ENCODE data around the gene NIF3L1. TPM values are rescaled to one million over a fixed set of nuclear protein-coding genes. Genes with fewer than 3 reads are reported as not detected.

The NIF3L1 gene
- total and polyA plus RNA-seq, 2 of the 13 experiments (the other 11 are each of a cell fraction or from before 2014, with no cell fraction given), result 67.9 to 75.2 TPM

DNA sequence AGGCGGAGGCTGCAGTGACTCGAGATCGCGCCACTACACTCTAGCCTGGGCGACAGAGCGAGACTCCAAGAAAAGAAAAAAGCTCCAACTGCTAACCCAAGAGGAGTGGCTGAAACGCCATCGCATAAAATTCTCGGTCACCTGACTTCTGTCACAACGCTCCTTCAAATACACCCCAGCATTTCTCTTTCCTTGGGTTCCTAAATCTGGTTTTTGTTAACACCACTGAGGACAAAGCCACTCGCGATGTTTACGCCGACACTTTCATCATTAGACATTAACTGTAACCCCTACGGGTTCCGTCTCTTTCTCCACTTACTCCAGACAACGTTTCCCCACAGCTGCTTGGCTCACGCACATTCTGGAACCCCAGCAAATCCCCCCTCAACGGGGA is 25.4 kb upstream of the NIF3L1 start:
- H3K4me3 ChIP-seq (replicated peaks in 1 of 3; ENCODE audit: insufficient read depth in 1 of 3, low read depth in 2 of 3, low read length in 3 of 3), result peak overlapping the region; percentile 91 to 99 (median 97)
- peaks cover 1 to 24% of the 10 kb centered on the region in 2 experiments; a peak in 4 of 5 replicates for H3K36me3 ChIP-seq (replicated peaks in 1 of 2; ENCODE audit: control insufficient read depth in 1 of 2, insufficient read depth in 2 of 2, low read length in 2 of 2)
- no peaks in the 10 kb centered on the region; a peak in 1 of 5 replicates for H3K27me3 ChIP-seq (ENCODE audit: control insufficient read depth in 1 of 2, insufficient read depth in 2 of 2, low read length in 2 of 2)
- in situ Hi-C loops (cut with HindIII; ENCODE audit: extremely low pct_ligation_motif_present, low pct_unique_long_range_greater_than_20kb) (no loop called here), intact Hi-C loops (cut with micrococcal nuclease; ENCODE audit: unreplicated experiment) (loop anchor here (1.0 to 5.0 kb wide), 4 partner anchors 26 to 107 kb away; partner anchors contain the start of genes NIF3L1 and PPIL3)
- H2AFZ ChIP-seq (ENCODE audit: low read length), result no peak overlapping the region
- no peaks in the 10 kb centered on the region for H3K9me3 ChIP-seq (ENCODE audit: low read length)
- FAIRE-seq (no peak), DNase-seq (ENCODE audit: low spot score) (no peak), ATAC-seq (no peak)
- ChIA-PET POLR2A (interaction anchor here (0.7 to 3.0 kb wide), 44 partner anchors 9 to 917 kb away, joined by 3 to 80 read pairs (median 7); partner anchors contain the start of genes ALS2, AOX1, BZW1 and CASP10), CTCF (ENCODE audit: low intra/inter-chr PET ratio, low total read pairs) (no interaction called here)
- peaks cover 57% of the 10 kb centered on the region for H3K79me2 ChIP-seq (ENCODE audit: insufficient read depth, low read length)
- H4K20me1 ChIP-seq (ENCODE audit: insufficient read depth, low read length), result peaks cover 48% of the 10 kb centered on the region
- peak overlapping the region; percentile 83 for H3K4me2 ChIP-seq (ENCODE audit: low read depth, low read length)
- H3K9ac ChIP-seq (ENCODE audit: insufficient read depth, low read depth, low read length), result peak overlapping the region; percentile 100
- H3K27ac ChIP-seq (ENCODE audit: extremely low read length, insufficient read depth, low read length), result peak overlapping the region; percentile 98
- peaks cover 61% of the 10 kb centered on the region for H3K4me1 ChIP-seq (ENCODE audit: insufficient read depth, low read length)
- WGBS (ENCODE audit: low lambda C conversion rate), result 1% methylated on average over 19 of the region's 19 CpGs
- no TSS peak for BruUV-seq (replicated peaks)
- peak; percentile 88; the same call in 1 of the 2 replicates for TF ChIP-seq ZNF530 (CRISPR knock-in tag; IDR thresholded peaks at IDR 0.05; ENCODE audit: low read depth)
- TF ChIP-seq PHB2 (IDR thresholded peaks at IDR 0.05; ENCODE audit: partially characterized antibody), result no peak
- no peak for TF ChIP-seq ZNF512 (CRISPR knock-in tag; IDR thresholded peaks at IDR 0.05)
- 0 out of 2 replicates have a peak, but pooled peaks have one; percentile 19 for TF ChIP-seq ZBTB39 (CRISPR knock-in tag; IDR thresholded peaks at IDR 0.05)
- TF ChIP-seq PRMT3 (CRISPR knock-in tag; IDR thresholded peaks at IDR 0.05; ENCODE audit: borderline replicate concordance, low read depth), result no peak
- TF ChIP-seq MXD4 (CRISPR knock-in tag; IDR thresholded peaks at IDR 0.05), result no peak
- TF ChIP-seq ZNF510 (CRISPR knock-in tag; IDR thresholded peaks at IDR 0.05; ENCODE audit: low read depth), result no peak
- TF ChIP-seq ZNF597 (CRISPR knock-in tag; IDR thresholded peaks at IDR 0.05), result no peak
- no peak for TF ChIP-seq ZNF317 (CRISPR knock-in tag; IDR thresholded peaks at IDR 0.05)
- TF ChIP-seq ZMAT5 (CRISPR knock-in tag; IDR thresholded peaks at IDR 0.05; ENCODE audit: borderline replicate concordance, low read depth), result no peak
- 0 out of 2 replicates have a peak, but pooled peaks have one; percentile 29 for TF ChIP-seq ZNF446 (CRISPR knock-in tag; IDR thresholded peaks at IDR 0.05)
- no peak for TF ChIP-seq ZNF484 (CRISPR knock-in tag; IDR thresholded peaks at IDR 0.05; ENCODE audit: borderline replicate concordance, low read depth)
- TF ChIP-seq TMF1 (CRISPR knock-in tag; IDR thresholded peaks at IDR 0.05; ENCODE audit: low read depth), result no peak
- TF ChIP-seq HNRNPK (IDR thresholded peaks at IDR 0.05; ENCODE audit: low read depth, low read length, poor library complexity, severe bottlenecking), result no peak
- TF ChIP-seq SNAPC5 (CRISPR knock-in tag; IDR thresholded peaks at IDR 0.05; ENCODE audit: borderline replicate concordance), result peak; percentile 11; the same call in 1 of the 2 replicates
- no peak for TF ChIP-seq THAP8 (CRISPR knock-in tag; IDR thresholded peaks at IDR 0.05; ENCODE audit: borderline replicate concordance)
- peak; percentile 11; the same call in 1 of the 2 replicates for TF ChIP-seq ZNF660 (CRISPR knock-in tag; IDR thresholded peaks at IDR 0.05; ENCODE audit: borderline replicate concordance, low read depth)
